Mesothelial cell of epicardium (in vitro differentiated cells): ENCODE measurements around the gene FITM1. TPM values are rescaled to one million over a fixed set of nuclear protein-coding genes. Genes with fewer than 3 reads are reported as not detected.

Experiments used
- DNase-seq, 2 experiments: peaks; one replicate each; pipeline ENCODE4 v3.0.0; 2021; ENCODE audit warnings: low spot score in 2 of 2; ENCODE audit not compliant: unreplicated experiment in 2 of 2
- H3K27ac Mint-ChIP-seq: 2 replicates; pipeline ENCODE4 v1.8.0; 2021; ENCODE audit warnings: mixed read lengths
- H3K27me3 Mint-ChIP-seq: 2 replicates; pipeline ENCODE4 v1.8.0; 2021; ENCODE audit warnings: low read depth, mixed read lengths
- H3K36me3 Mint-ChIP-seq: 2 replicates; pipeline ENCODE4 v1.8.0; 2021; ENCODE audit warnings: mixed read lengths
- H3K4me1 Mint-ChIP-seq: 2 replicates; pipeline ENCODE4 v1.8.0; 2021; ENCODE audit warnings: mixed read lengths
- H3K4me3 Mint-ChIP-seq: 2 replicates; pipeline ENCODE4 v1.8.0; 2021; ENCODE audit warnings: mild to moderate bottlenecking, moderate library complexity, mixed read lengths
- H3K9me3 Mint-ChIP-seq: 2 replicates; pipeline ENCODE4 v1.8.0; 2021; ENCODE audit warnings: mixed read lengths
- CTCF ChIP-seq: fragments of 200-600 bp; sonication (generic); IDR thresholded peaks from one replicate; pipeline ENCODE4 v1.5.0; 2021; ENCODE audit warnings: antibody characterized with exemption; ENCODE audit not compliant: unreplicated experiment
- total RNA-seq: library from RNA; stranded (reverse); gene quantifications from 3 replicates; pipeline ENCODE4 v1.2.1, GENCODE V29; 2021

The FITM1 gene
- total RNA-seq, 1 donor from 2014 or later: 1.5 TPM

- no peak for TF ChIP-seq CTCF
- peaks cover 22% of the 10 kb centered on the region for H3K4me1 Mint-ChIP-seq
- H3K4me3 Mint-ChIP-seq: peak overlapping the region; percentile 81
- DNase-seq: no peak
- no peaks in the 10 kb centered on the region for H3K36me3 Mint-ChIP-seq
- H3K27ac Mint-ChIP-seq: peak overlapping the region; percentile 75
- H3K9me3 Mint-ChIP-seq: no peaks in the 10 kb centered on the region
- no peaks in the 10 kb centered on the region for H3K27me3 Mint-ChIP-seq
Measured at GRCh38 chr14:24095271-24096068, 35.0 kb upstream of the FITM1 start.

GRCh38 chr14:24096545-24097181, 33.8 kb upstream of the FITM1 start:
- TF ChIP-seq CTCF: no peak
- DNase-seq: no peak
- no peak overlapping the region for H3K4me3 Mint-ChIP-seq
- H3K27me3 Mint-ChIP-seq: no peaks in the 10 kb centered on the region
- H3K36me3 Mint-ChIP-seq: no peaks in the 10 kb centered on the region
- H3K27ac Mint-ChIP-seq: no peak overlapping the region
- H3K9me3 Mint-ChIP-seq: no peaks in the 10 kb centered on the region
- H3K4me1 Mint-ChIP-seq: peaks cover 20% of the 10 kb centered on the region

- no peak overlapping the region for H3K4me3 Mint-ChIP-seq
- no peak for DNase-seq
- no peaks in the 10 kb centered on the region for H3K27me3 Mint-ChIP-seq
- peaks cover 9% of the 10 kb centered on the region for H3K36me3 Mint-ChIP-seq
- no peak overlapping the region for H3K27ac Mint-ChIP-seq
- H3K4me1 Mint-ChIP-seq: peaks cover 17% of the 10 kb centered on the region
- H3K9me3 Mint-ChIP-seq: no peaks in the 10 kb centered on the region
- TF ChIP-seq CTCF: no peak
Measured at GRCh38 chr14:24098229-24098926, 32.1 kb upstream of the FITM1 start.

- no peak for DNase-seq
- TF ChIP-seq CTCF: no peak
- Mint-ChIP-seq H3K9me3 (no peaks in the 10 kb centered on the region), H3K36me3 (peaks cover 16% of the 10 kb centered on the region), H3K4me1 (peaks cover 13% of the 10 kb centered on the region), H3K4me3 (no peak overlapping the region), H3K27ac (no peak overlapping the region), H3K27me3 (no peaks in the 10 kb centered on the region)
Measured at GRCh38 chr14:24098927-24099813, 31.3 kb upstream of the FITM1 start.
